GM12878 (cell line): ENCODE measurements around the gene C1QBP. TPM values are rescaled to one million over a fixed set of nuclear protein-coding genes. Genes with fewer than 3 reads are reported as not detected.

Experiments used
- BHLHE40 ChIP-seq, 2 experiments: fragments of 450-650 bp in 1 of 2; IDR thresholded peaks; 2 replicates each; pipeline ENCODE4 v1.6.1; 2011 to 2017; ENCODE audit warnings: low read depth in 2 of 2, borderline replicate concordance in 1 of 2, improper control_type of control experiment in 1 of 2, low read length in 1 of 2, mild to moderate bottlenecking in 1 of 2
- DPF2 ChIP-seq: fragments of 450-650 bp; IDR thresholded peaks from 2 replicates; pipeline ENCODE4 v1.6.1; 2017; ENCODE audit warnings: mild to moderate bottlenecking
- E2F8 ChIP-seq: fragments of 450-650 bp; IDR thresholded peaks from 2 replicates; pipeline ENCODE4 v1.6.1; 2018; ENCODE audit warnings: mild to moderate bottlenecking, low read depth, moderate library complexity; ENCODE audit not compliant: partially characterized antibody
- PKNOX1 ChIP-seq: fragments of 450-650 bp; IDR thresholded peaks from 2 replicates; pipeline ENCODE4 v1.6.1; 2016; ENCODE audit warnings: mild to moderate bottlenecking
- ZNF217 ChIP-seq: fragments of 450-650 bp; IDR thresholded peaks from 2 replicates; pipeline ENCODE4 v1.6.1; 2017; ENCODE audit warnings: antibody characterized with exemption, mild to moderate bottlenecking
- ZNF687 ChIP-seq: fragments of 450-650 bp; IDR thresholded peaks from 2 replicates; pipeline ENCODE4 v1.6.1; 2017; ENCODE audit warnings: mild to moderate bottlenecking, moderate library complexity
- polyA plus RNA-seq, 11 experiments: library from polyadenylated mRNA; depleted of rRNA in 4 of 11; unstranded in 6 of 11; stranded (reverse) in 5 of 11; fragments of >200 nt; fragmentation: Nextera tagmentation in 4 of 11; fragmentation: Illumina TruSeq in 1 of 11; extraction: Ambion mirVana in 4 of 11; extraction: Trizol in 1 of 11; gene quantifications; 1 replicate in 1 of 11; 2 replicates in 10 of 11; pipeline versions ENCODE4 v1.2.1 to v1.2.3, GENCODE V29; 2011 to 2016; ENCODE audit warnings: inconsistent platforms in 2 of 11, missing spikeins in 2 of 11, low read depth in 1 of 11
- total RNA-seq, 4 experiments: library from RNA; depleted of rRNA in 3 of 4; stranded (reverse); fragments of >200 nt in 3 of 4; fragmentation: Illumina TruSeq in 1 of 4; extraction: Trizol in 1 of 4; gene quantifications; 2 replicates each; pipeline versions ENCODE4 v1.2.1 to v1.2.3, GENCODE V29; 2013 to 2021

C1QBP gene
- total and polyA plus RNA-seq, 10 of the 15 experiments (the other 5 are each of a cell fraction or from before 2014, with no cell fraction given), result 124 to 989 (median 429) TPM

- TF ChIP-seq ZNF687, result no peak
- no peak for TF ChIP-seq DPF2
- TF ChIP-seq PKNOX1, result no peak
- no peak for TF ChIP-seq E2F8
- TF ChIP-seq ZNF217, result no peak
- TF ChIP-seq BHLHE40 (IDR thresholded peaks at IDR 0.05; ENCODE audit: borderline replicate concordance in 1 of 2, low read depth in 2 of 2, low read length in 1 of 2), result no peak
- TF ChIP-seq, all 136 proteins: peak for 0
Measured at GRCh38 chr17:5466295-5466694, 27.3 kb upstream of the C1QBP start (continued).
